HG02943 (cell line): Measurements from ENCODE around the gene KCTD12.

Experiments
- ATAC-seq: cut with Tn5 transposase; IDR thresholded peaks from one replicate; pipeline ENCODE4 v1.9.1; 2021; ENCODE audit warnings: mild to moderate bottlenecking, low read depth, moderate library complexity; ENCODE audit not compliant: unreplicated experiment

KCTD12 gene

DNA sequence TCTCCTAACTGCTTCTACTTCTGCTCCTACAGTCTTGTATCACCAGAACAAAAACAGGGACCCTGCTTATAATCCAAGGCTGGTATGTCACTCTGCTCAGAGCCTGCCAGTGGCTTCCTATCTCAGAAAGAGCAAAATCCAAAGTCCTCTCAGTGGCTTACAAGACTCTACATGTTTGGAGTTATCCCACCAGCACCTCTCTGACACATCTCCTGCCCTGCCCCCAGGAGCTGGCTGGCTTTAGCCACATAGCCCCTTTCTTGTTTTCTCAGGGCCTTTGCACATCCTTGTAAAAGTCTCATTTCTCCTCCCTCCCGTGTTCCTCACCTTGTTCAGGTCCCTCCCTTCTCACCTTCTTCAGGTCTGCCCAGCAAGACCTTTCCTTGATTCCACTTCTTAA is 2.2 kb upstream of the KCTD12 start:
- ATAC-seq: no peak

DNA sequence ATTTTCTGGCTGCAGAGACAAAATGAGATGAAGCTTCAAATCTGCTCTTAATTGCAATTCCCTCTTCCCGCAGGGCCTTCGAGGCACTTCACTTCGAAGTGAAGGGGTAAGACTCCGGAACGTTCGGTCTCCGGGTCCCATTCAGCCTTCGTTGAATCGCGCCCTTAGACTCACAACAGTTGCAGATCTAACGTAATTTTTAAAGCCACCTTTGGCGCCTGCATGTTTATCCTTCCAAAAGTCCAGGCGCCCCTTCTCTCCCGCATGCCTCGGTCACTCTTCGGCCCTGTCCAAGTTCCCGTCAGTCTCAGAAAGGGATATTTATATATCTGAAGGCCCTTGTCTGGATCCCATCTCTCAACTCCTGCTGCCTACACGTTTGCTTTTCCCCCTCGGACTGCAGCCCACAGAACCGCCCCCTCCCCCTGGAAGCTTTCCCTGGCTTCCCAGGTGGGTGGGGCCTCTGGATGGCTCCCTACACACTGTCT is 915 bp upstream of the KCTD12 start:
- ATAC-seq: no peak

DNA sequence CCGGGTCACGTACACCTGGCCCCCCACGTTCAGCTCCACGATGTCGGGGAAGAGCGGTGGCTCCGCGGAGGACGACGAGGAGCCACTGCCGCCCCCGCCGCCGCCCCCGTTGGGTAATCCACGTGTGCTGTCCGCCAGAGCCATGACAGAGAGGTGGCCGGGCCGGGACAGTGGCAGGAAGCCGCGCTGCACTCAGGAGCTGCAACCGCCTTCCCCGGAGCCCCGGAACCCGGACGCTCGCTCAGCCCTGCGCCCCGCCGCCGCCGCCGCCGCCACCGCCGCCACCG is 257 bp downstream of the KCTD12 start:
- ATAC-seq: no peak

DNA sequence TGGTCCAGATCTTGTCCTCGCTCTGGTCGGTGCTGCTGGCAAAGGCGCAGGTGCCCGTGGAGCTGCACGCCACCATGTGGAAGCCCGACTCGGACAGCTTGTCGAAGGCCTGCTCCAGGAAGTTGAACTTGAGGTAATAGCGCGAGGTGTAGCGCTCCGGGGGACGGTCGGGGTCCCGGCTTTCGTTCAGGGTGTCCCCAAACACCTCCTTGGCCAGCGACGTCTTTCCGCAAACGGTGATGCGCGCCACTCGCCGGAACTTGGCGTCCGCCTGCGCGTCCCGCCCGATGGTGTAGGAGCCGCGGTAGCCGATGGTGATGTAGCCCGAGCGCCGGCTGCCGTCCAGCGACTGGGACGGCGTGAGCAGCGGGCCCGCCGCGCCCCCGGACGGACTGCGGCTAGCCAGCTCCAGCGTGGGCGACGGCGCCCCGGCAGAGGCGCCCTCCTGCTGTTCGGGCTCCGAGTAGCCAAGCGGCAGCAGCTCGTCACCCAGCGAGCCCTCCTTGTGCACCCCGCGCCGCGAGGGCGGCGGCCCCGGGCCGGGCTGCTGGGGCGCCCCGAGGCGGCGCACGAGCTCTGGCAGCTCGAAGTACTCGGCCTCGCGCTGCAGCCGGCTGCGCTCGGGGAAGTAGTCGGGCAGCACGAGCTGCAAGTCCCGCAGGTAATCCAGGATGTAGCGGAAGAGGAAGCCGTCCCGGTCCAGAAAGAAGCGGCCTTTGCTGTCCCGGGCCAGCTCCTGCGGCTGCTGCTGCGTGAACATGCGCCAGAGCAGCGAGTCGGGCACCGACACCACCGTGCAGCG is 801 bp downstream of the KCTD12 start:
- peak; percentile 44 for ATAC-seq

DNA sequence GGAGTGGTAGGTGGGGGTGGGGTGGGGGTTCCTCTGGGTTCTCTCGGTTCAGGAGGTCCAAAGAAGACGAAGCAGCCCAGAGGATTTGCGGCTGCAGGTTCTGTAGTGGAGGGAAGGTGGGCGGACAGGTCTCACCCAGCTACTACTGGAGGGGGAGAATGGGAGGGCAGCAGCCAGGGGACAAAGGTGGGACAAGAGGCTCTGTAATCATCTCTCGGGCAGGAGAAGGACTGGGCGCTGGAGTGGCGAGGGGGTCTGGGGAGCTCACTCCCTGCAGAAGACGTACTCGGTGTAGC is 1.4 kb downstream of the KCTD12 start:
- no peak for ATAC-seq

DNA sequence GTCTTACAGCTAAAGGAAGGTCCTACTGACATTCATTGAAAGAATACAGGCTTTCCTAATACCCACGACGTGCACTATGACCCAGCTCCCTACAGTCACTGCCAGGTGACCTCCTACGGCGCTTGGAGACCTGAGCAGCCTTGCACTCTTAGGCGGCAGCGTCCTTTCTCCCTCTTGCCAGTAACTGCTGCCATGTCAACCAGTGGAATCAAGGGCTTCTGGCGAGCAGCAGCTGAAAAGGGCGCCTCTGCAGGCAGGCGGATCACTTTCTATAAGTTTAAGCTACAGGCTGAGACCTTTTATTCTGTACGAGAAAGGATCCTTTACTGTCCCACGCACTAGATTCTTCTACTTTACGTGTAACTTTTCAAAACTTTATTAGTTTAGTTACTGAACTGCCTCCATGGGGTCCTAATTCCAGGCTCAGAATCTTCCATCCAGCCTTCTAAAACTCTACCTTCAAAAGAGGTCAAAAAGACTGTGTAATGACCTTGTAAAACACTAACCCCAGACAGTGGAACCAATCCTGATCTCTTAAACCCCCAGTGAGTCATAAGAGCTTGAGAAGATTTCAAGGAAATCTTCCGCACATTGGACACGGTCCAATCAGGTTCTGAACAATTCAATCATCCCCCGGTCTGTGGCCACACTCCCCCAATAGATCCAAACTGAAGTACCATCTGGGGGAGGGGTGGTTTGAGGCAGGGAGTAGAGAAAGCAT is 1.9 kb downstream of the KCTD12 start:
- ATAC-seq: no peak

DNA sequence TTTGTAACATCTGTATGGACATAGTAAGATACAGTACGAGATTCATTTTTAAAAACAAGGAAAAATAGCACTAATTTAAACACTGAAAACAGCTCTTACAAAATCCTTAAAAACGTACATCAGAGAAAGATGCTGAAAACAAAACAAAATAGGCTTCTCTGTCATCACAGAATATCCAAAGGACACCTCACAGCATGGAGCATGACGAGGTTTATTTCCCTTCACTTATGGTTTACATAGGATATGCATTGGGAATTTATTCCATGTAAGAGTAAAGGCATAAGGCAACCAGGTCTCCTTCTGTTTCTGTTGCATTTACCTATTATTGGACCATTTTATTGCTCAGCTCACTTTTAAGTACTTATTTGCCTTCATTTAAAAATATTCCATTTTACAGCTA is 3.0 kb downstream of the KCTD12 start:
- no peak for ATAC-seq

DNA sequence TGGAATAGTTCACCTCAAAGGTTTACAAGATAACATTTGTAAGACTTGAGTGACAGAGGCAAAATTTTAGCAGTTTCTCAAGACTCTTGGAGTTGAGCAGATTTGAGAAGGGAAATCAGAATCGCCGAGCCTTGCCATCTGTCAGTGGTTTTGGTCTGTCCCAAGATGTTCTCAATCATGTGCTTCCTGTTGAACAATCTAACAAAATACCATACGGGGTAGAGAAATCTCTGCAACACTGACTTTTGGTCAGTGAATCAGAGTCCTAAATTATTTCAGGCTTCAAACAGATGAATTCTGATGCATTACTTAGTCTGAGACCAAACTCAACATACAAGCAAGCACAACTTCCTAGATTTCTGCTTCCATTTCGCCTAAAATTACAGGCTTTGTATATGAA is 3.8 kb downstream of the KCTD12 start:
- ATAC-seq: no peak

DNA sequence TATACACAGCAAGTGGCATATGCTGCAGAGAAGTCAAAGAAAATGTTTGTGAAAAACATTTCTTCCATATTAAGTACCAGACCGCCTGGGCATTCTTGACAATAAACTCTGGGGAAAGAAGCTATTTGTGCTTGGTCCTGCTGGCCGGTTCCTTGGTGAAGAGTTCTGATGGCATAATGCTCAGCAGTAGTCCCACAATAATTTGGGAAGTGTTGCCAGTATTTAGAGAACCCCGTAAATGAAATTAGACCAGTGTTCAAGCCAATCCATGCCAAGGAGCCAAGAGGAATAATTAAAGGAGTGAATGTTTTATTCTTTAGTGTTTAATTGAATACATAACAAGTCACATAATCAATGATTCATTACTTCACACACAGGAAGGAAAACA is 6.3 kb downstream of the KCTD12 start:
- ATAC-seq: peak; percentile 27

DNA sequence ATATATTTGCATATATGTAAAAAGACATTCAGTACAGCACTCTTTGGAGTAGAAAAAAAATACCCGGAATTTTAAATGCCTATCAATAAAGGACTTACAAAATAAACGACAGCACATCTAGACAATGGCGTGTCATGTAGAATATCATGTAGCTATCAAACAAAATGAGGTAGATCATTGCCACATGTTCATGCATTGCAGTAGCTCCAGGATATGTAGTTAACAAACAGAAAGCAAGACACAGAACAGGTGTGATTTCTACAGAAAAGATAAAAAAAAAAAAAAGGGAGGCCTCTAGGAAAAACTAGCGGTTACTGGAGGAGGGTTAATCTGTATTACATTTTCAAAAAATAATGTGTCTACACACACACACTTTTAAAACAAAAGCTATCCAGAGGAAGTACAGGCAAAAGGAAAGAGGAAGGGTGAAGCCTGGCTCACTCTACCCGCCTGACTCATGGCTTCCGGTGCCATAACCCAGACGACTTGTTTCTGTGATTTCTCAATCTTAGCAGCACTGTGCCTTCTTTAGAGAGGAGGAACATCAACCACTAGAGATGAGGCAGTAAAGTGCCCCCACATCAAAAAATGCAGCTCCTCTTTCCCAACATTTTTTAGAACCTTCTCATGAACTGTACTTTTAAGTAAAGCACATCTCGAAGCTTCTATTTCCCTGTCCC is 6.9 kb downstream of the KCTD12 start:
- ATAC-seq: peak; percentile 96

DNA sequence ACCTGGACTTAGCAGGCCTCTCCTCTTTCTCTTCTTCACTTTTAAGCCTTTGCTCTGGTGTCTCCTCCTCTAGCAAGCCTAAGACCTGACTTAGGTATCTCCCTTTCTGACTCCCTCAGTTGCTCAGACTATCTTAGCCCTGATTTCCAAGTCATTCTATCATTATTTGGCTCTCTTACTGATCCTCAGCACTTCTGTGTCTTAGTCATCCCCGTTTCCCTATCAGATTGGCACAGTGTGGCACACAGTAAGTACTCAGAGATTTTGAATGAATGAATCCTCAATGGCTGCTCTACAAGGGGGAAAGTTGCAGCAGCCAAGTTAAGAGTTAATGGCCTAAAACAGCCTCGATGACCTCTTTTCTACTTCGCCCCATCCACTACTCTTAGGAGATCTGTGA is 8.2 kb downstream of the KCTD12 start:
- ATAC-seq: no peak

DNA sequence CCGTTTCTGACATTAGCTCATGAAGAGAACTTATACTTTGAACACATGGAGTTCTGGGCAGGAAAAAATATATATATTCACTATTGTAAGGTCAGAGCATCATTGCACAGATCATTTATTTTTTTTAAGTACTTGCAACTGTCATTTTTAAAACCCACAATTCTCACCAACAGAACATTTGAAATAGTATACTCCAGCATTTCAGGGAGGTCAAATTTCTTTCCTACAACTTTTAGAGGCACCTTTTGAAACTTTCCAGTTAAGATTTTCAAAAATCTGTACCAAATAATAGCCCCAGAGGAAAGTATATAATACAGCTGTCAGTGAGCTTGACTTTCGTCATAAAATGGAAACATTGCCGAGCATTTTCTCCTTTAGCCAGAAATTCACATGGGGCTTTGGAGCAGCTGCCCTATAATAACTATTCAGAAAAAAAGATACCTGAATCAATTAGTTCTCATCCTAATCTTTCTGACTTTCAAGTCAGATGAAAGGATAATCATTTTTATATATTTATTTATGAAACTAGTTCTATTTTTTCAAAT is 10.9 kb downstream of the KCTD12 start:
- ATAC-seq: no peak

DNA sequence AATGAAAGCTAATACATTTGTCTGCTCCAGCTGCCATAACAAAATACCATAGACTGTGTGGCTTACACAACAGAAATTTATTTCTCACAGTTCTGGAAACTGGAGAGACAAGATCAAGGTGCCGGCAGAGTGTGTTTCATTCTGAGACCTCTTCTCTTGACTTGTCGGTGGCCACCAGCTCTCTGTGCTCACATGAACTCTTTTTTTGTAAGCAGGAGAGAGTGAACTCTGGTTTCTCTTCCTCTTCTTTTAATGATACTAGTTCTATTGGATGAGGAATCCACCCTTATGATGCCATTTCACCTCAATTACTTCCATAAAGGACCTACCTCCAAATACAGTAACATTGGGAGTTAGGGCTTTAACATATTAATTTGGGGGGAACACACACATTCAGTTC is 11.7 kb downstream of the KCTD12 start:
- ATAC-seq: no peak

DNA sequence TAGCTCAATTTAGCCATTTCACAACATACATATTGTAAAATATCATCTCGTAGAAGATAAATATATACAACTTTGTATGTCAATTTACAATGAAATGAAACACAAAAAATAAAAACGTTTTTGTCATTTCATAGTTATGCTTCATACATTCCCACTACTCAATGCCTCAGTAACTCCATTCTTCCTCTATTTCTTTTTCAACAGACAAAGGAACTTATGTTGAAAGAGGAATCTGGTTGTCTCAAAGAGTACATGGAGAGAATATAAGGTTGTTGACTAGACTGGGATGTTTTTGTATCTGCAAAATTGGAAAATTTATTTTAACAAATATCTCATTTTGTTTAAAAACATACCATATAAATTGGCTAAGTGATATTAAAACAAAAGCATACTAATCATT is 12.8 kb downstream of the KCTD12 start:
- no peak for ATAC-seq

DNA sequence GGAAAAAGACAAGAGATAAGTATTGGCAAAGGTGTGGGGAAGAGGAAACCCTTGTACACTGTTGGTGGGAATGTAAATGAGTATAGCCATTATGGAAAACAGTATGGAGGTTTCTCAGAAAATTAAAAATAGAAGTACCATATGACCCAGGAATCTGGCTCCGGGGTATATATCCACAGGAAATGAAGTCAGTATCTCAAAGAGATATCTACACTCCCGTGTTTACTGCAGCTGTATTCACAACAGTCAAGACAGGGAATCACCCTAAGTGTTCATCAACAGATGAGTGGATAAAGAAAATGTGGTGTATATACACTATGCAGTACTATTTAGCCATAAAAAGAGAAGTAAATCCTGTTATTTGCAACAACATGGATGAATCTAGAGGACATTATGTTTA is 13.5 kb downstream of the KCTD12 start:
- ATAC-seq: no peak

DNA sequence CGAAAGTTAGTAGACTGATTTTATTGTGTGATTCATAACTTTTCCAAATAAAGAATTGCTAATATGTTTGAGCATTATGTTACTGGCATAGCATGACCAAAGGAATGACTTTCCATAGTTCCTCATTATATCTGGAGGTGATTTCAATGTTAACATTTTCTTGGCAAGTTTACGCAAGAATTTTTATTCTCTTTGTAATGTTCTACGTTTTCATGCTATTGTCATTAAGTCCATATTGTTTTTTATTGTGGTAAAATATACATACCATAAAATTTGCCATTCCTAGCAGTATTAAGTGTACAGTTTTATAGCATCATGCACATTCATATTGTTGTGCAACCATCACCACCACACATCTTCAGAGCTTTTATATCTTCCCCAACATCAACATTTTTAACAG is 14.8 kb downstream of the KCTD12 start:
- no peak for ATAC-seq

DNA sequence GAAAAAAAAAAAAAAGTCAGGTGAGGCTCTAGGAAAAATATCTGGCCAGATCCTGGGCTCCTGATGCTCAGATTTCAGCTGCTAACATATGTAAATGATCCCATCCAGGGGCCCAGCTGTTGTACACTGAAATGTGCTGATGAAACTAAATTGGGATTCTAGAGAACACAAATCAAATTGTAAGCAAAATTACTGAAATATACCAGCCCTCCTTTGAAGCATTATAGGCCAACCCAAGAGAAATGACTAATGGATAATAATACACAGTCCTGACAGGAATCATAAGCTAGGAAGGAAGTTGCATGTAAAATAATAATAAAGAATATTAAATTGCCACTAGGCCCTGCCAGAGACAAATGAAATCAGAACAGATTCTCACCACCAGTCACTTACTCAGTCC is 17.8 kb downstream of the KCTD12 start:
- no peak for ATAC-seq

DNA sequence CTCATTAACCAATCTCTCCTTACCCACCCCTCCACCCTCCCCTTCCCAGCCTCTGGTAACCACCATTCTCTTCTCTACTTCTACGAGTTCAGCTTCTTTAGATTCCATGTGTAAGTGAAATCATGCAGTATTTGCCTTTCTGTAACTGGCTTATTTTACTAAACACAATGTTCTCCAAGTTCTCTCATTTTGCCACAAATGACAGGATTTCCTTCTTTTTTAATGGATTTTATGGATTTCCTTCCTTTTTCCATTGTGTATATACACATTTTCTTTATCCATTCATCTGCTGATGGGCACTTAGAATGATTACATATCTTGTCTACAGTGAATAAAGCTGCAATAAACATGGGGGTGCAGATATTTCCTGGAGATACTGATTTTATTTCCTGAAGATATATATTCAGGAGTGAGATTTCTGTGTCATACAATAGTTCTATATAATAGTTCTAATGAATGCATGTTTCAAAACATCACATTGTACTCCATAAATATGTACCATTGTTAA is 20.2 kb downstream of the KCTD12 start:
- ATAC-seq: no peak

DNA sequence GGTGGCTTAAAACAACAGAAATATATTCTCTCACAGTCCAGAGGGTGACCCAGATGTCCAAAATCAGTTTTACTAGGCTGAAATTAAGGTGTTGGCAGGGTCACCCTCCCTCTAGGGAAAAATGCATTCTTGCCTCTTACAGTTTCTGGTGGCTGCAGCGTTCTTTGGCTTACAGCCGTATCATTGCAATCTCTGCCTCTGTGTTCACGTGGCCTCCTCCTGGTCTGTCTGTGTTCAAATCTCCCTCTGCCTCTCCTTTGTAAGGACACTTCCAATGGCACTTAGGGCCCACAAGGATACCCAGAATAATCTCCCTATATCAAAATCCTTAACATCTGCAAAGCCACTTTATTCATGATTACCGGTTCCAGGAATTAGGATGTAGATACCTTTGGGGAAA is 21.1 kb downstream of the KCTD12 start:
- ATAC-seq: no peak

DNA sequence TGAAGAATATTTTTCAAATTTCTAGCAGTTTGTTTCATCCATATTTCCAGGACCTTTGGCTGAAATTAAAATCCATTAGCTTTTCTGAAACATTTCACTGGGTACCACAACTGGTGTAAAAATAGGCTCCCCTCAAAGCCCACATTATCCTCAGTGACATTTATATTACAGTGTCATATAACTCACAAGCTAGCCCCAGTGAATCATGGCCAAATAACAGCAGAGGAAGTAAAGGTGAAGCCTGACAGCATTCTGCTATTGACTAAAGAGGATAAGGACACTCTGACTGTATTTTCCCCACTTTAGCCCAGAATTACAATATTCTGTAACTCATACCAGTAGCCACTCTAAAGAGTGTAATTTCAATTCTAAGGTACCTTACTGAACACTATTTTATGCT is 21.9 kb downstream of the KCTD12 start:
- ATAC-seq: no peak

DNA sequence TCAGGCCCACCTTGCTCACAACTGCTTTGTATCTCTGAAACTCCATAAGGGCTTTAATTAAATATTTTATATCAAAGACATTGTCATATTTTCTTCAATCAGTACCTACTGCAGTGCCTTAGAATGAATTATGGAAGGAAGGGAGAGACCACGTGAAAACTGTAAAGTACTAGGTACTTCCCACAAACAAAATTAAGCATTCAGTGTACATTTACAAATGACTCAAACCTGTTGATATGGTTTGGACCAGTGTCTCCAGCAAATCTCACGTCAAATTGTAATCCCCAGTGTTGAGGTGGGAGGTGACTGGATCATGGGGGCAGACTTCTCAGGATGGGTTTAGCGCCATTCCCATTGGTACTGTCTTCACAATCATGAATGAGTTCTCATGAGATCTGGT is 23.2 kb downstream of the KCTD12 start:
- ATAC-seq: no peak
